ENCODE data around the gene CACNA1S.
A peak's percentile ranks its signal among the peaks of the same experiment; 100 is the strongest.

The CACNA1S gene

DNA sequence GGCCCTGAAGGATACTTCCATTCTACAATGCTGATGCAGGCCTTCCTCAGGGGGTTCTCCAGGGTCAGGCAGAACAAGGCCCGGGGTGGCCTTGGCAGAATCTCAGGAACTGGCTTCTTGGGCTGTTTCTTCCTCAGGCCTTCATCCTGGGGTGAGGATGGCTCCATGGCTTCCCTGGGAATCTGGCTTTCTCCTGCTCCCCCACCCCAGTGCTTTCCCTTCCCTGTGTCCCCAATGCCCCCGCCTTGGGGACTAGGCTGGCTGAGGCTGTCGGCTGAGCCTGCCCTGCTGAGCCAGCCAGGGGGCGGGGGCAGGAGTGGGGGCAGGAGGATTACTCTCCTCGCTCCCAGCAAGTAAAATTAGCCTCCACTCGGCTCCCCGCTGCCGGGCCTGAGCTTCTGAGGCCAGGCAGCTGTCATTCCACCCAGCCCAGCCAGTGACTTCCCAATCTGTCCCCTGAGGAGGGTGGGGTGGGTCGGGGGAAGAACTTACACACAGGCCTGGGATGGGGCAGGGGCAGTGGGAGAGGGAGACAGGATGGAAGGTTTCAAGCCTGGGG, at the start of gene CACNA1S:
CACNA1S (minus strand) TSS at position 254 of the 559 bp plus-strand sequence; CDS start at position 167, 87 bp downstream.
- Mint-ChIP-seq H3K36me3 (ENCODE audit: low read depth) (no peaks in the 10 kb centered on the region), H3K27ac (no peak within 1 kb of the TSS), H3K27me3 (no peaks in the 10 kb centered on the region), H3K4me3 (no peak within 1 kb of the TSS), H3K9me3 (no peaks in the 10 kb centered on the region), H3K4me1 (ENCODE audit: low read depth) (peaks cover 7% of the 10 kb centered on the region)

DNA sequence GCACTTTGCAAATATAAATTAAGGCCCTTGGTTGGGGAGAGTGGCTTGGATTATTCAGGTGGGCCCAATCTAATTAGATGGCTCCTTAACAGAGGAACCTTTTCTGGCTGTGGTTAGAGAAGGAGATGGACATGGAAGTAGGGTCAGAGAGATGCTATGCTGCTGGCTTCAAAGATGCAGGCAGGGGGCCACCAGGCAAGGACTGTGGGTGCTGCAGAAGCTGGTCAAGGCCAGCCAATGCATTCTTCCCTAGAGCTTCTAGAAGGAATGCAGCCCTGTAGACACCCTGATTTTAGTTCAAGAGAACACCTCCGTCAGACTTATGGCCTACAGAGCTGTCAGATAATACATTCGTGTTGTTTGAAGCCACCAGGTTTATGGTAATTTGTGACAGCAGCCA, 45.7 kb upstream of the CACNA1S start:
- Mint-ChIP-seq H3K27ac (no peak overlapping the region), H3K4me3 (no peak overlapping the region), H3K27me3 (peaks cover 16% of the 10 kb centered on the region), H3K4me1 (ENCODE audit: low read depth) (peaks cover 12% of the 10 kb centered on the region), H3K36me3 (ENCODE audit: low read depth) (no peaks in the 10 kb centered on the region), H3K9me3 (no peaks in the 10 kb centered on the region)

DNA sequence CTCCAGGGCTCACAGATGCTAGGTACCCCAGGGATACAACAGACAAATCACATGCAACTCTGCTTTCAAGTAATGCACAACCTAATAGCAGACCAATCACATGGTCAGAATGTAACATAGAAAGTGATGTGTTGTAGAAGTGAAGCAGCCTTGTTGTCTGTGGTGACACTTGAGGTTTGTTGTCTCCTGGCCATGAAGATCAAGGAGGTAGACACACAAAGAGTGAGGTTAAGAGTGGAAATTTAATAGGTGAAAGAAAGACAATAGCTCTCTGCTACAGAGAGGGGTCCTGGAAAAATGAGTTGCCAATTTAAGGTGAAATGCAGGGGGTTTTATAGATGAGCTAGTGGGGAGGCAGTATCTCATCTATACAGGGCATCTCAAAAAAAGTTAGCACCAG, 44.6 kb upstream of the CACNA1S start:
- Mint-ChIP-seq H3K27ac (no peak overlapping the region), H3K4me3 (no peak overlapping the region), H3K9me3 (no peaks in the 10 kb centered on the region), H3K27me3 (peaks cover 12% of the 10 kb centered on the region), H3K4me1 (ENCODE audit: low read depth) (peaks cover 12% of the 10 kb centered on the region), H3K36me3 (ENCODE audit: low read depth) (no peaks in the 10 kb centered on the region)

DNA sequence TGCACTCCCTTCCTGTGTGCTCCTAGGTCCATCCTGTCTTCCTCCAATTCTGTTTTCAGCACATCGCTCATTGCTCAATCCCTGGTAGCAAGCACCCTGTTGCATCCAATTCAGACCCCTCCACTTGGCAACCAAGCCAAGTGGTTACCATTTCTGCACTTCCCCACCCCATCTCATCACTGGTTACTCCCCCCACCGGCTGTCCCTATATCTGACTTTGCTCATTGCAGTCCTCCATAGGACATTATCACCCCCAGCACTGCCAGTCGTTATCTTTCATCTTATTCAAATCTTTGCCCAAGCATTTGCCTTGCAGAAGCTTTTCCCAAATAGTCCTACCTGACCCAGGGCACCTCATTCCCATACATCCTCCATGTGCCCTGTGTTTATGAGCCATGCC, 44.1 kb upstream of the CACNA1S start:
- Mint-ChIP-seq H3K27me3 (peaks cover 12% of the 10 kb centered on the region), H3K27ac (no peak overlapping the region), H3K4me1 (ENCODE audit: low read depth) (peaks cover 12% of the 10 kb centered on the region), H3K9me3 (no peaks in the 10 kb centered on the region), H3K36me3 (ENCODE audit: low read depth) (no peaks in the 10 kb centered on the region), H3K4me3 (no peak overlapping the region)

DNA sequence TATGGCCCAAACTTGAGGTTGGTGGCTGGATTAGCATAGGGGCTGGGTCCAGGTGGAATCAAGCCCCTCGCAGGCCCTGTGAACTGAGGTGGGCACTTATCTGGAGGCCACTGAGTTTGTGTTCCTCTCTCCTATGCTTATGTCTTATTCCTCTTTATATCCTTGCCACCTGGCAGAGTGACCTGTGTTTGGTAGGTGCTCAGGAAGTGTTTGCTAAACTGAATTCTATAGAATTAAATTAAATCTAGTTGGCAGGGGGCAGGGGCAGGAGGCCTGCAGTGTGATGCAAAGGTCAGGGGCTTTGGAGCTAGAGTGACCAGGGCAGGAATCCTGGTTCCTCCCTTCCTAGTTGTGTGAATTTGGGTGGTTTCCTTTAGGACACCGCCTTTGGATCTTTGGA, 43.1 kb upstream of the CACNA1S start:
- Mint-ChIP-seq H3K27ac (no peak overlapping the region), H3K4me1 (ENCODE audit: low read depth) (peaks cover 12% of the 10 kb centered on the region), H3K9me3 (no peaks in the 10 kb centered on the region), H3K27me3 (peaks cover 9% of the 10 kb centered on the region), H3K36me3 (ENCODE audit: low read depth) (no peaks in the 10 kb centered on the region), H3K4me3 (no peak overlapping the region)

DNA sequence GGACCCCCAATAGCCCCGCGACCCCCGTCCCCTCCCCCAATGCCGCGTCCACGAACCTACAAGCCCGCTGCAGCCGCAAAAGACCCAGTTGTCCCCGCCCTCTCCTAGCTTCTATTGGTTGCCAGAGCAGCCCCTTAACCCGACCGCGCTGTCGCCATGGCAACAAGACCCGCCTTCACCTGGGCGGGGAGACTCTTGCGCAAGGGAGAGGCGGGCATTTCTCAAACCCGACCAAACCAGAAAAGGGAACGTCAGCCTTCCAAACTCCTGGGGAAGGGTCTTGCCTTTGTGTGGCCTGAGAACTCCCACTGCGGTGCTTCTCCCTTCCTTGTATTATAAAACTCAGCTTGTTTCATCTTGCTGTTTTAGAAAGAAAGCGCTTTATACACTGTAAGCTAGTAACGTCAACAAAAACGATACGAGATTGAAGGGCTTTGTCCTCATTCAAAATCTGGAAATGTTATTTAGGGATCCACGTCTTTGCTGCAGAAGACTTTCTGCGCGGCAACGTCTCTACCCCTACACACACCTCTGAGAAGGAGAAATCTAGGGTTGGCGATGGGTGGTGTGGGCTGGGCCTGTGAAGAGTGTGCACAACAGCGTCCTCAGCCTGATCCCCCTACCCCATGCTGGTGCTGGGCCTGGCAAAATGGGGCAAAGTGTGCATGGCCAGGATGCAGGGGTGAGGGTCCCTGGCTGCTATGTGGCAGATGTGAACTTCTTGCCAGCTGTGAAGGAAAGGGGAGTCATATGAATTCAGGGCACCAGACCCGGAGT, 42.4 kb upstream of the CACNA1S start, which contains the start of gene TMEM9:
TMEM9 (minus strand) TSS at position 86 of the 777 bp plus-strand sequence. CDS start 551 bp downstream, outside the sequence.
- Mint-ChIP-seq H3K27me3 (peaks cover 9% of the 10 kb centered on the region), H3K27ac (no peak within 1 kb of the TSS), H3K4me1 (ENCODE audit: low read depth) (peaks cover 12% of the 10 kb centered on the region), H3K36me3 (ENCODE audit: low read depth) (no peaks in the 10 kb centered on the region), H3K4me3 (peak within 1 kb of the TSS; percentile 84), H3K9me3 (no peaks in the 10 kb centered on the region)

DNA sequence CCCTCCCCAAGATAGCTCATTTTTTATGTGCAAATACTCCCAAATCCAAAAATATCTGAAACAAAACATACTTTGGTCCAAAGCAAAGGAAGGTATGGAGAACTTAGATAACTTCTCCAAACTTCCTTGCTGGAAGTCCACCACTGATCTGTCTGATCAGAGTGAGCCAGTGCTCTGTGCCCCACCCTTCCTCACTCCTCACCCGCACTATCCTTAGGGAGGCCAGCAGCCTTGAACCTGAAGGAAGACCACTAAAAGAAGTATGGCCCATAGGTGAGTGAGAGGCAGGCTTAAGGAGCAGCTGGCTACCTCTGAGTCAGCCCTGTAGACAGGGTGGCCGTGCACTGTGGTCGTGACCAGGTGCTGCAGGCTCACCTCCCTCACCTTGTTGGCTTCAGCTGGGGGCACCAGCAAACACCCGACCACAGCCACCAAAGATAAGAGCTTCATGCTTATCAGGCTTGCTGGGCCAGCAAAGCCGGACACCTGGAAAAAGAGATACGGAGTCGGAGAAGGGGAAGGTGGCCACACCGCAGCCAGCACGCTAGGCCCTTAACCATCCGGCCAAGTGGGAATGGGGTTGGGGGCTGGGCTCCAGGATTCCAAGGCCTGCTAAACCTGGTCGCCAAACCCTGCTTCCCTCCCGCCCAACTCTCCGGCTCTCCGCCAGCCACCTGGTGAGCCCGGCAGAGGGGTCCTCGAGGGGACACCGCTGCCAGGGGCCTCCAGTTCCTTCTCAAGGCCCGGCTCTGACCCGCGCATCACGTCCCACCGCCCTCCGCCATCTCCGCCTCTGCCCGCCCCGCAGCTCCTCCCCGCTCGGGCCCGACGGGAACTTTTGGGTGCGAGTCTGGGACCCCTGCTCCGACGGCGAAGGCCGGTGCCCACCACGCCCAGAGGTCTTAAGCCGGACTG, 41.5 kb upstream of the CACNA1S start:
- Mint-ChIP-seq H3K4me3 (peak overlapping the region; percentile 84), H3K27me3 (peaks cover 9% of the 10 kb centered on the region), H3K27ac (no peak overlapping the region), H3K4me1 (ENCODE audit: low read depth) (peaks cover 12% of the 10 kb centered on the region), H3K36me3 (ENCODE audit: low read depth) (peaks cover 6% of the 10 kb centered on the region), H3K9me3 (no peaks in the 10 kb centered on the region)

DNA sequence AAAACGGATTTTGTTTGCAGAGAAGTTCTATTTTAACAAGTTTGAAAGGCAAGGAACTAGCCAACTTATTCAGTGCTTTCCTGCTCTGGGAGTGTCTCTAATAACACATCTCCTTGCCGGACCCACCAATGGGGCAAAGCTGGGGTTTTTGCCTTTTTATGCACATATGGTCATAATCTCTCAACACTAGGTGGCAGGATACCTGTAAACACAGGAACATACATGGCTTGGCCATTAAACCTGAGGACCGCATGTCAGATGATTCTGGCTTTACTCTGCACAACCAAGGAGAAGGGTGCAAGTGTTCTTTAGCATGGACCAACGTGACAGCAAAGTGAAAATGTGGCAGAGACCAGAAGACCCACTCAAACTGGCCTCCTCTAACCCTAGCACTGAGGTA, 37.2 kb upstream of the CACNA1S start:
- no peak overlapping the region for H3K4me3 Mint-ChIP-seq

DNA sequence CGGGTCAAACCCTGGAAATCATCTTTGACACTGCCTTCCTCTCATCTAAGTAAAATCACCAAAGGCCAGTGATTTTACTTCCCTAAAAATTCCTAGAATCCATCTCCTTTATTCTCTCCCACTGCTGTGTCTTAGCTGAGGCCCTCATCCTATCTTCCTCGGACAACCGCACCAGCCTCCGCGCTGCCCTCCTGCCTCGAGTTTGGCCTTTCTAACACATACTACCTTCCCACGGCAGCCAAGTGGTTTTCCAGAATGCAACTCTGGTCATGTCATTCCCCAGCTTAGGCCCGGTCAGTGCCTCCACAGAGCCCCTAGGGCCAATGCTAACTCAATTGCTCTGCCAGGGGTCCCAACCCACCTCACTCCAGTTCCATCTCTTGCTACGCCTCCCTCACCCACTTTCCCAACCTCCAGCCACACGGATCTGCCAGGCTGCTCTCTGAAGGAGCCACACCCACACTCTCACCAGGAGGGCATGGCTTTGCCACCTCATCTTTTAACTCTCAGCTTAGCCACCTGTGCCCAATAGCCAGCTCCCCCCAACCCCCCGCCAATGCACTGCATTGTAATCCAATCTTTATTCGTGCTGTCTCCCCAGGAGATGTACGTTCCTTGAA, 35.3 kb upstream of the CACNA1S start:
- Mint-ChIP-seq H3K4me3 (no peak overlapping the region), H3K4me1 (ENCODE audit: low read depth) (no peaks in the 10 kb centered on the region), H3K9me3 (no peaks in the 10 kb centered on the region), H3K36me3 (ENCODE audit: low read depth) (peaks cover 34% of the 10 kb centered on the region), H3K27me3 (no peaks in the 10 kb centered on the region), H3K27ac (no peak overlapping the region)

More for the DNA sequence above, 37.2 kb upstream of the CACNA1S start:
- Mint-ChIP-seq H3K36me3 (ENCODE audit: low read depth) (peaks cover 21% of the 10 kb centered on the region), H3K27ac (no peak overlapping the region), H3K9me3 (no peaks in the 10 kb centered on the region), H3K4me1 (ENCODE audit: low read depth) (peaks cover 7% of the 10 kb centered on the region), H3K27me3 (no peaks in the 10 kb centered on the region)

DNA sequence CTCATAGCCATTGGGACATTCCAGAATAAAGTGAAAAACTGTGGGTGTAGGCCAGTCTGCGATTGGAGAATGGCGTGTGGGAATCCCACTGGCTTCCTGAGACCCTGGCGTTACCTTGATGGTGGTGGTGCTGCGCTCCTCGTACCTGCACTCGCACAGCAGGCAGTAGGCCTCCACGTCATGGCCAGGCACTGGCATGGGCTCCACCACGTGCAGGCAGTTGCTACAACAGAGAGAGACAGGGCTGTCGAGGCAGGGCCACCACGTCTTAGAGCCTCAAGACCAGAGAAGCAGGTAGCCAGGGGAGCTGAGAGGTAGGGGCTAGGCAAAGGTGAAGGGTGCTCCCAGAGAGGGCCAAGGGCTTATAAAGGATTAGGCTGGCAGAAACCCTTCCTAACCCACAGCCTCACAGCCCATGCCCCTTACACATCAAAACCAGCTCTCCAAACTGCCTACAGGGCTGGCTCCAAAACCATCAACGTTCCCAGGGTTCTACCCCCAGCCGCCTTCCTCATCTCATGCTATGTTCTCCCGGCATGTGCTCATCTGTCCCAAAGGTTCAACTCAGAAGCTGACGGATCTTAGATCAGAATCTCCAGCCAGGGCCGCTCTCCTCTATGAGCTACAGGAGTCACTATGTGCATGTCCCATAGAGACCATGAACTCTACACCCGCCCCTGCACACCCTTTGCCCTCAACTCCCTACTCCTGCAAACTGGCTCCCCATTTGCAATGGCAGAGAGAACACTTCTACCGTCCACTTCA, 34.6 kb upstream of the CACNA1S start:
- H3K27ac Mint-ChIP-seq: no peak overlapping the region
- H3K36me3 Mint-ChIP-seq (ENCODE audit: low read depth): peaks cover 34% of the 10 kb centered on the region
- H3K4me1 Mint-ChIP-seq (ENCODE audit: low read depth): no peaks in the 10 kb centered on the region

DNA sequence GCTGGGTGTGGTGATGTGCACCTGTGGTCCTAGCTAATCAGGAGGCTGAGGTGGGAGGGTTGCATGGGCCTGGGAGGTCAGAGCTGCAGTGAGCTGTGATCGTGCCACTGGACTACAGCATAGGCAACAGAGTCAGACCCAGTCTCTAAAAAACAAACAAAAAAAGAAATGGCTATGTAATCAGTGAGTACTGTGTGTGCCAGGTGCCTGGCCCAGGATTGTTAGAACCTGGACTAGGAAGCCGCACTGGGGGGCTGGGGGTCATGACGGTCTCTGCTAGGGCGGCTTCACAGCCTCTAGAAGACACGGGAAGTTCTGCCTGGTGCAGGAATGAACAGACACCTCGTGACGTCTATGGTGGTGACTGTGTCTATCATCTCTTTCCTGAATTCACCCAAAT, 33.6 kb upstream of the CACNA1S start:
- H3K4me1 Mint-ChIP-seq (ENCODE audit: low read depth): no peaks in the 10 kb centered on the region
- peaks cover 34% of the 10 kb centered on the region for H3K36me3 Mint-ChIP-seq (ENCODE audit: low read depth)
- no peak overlapping the region for H3K4me3 Mint-ChIP-seq
- no peak overlapping the region for H3K27ac Mint-ChIP-seq
- no peaks in the 10 kb centered on the region for H3K27me3 Mint-ChIP-seq
- H3K9me3 Mint-ChIP-seq: no peaks in the 10 kb centered on the region

More for the DNA sequence above, 34.6 kb upstream of the CACNA1S start:
- Mint-ChIP-seq H3K4me3 (no peak overlapping the region), H3K9me3 (no peaks in the 10 kb centered on the region), H3K27me3 (no peaks in the 10 kb centered on the region)

DNA sequence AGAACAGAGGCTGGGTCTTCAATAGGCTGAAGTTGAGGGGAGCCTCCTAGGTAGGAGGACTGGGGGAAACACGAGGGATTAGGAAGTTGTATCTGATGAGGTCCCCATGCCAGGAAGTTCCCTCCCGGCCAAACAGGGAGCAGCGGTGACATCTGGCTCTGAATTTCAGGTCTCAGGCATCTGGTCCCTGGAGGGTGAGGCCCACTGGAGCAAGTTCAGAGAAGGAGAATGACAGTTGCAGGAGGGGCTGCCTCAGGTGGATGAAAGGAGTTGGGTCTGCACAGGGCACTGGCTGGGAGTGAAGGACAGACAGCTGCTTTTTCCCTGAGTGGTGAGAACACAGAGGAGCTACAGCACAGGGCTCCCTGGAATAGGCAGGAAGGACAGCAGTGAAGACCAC, 32.9 kb upstream of the CACNA1S start:
- Mint-ChIP-seq H3K9me3 (no peaks in the 10 kb centered on the region), H3K36me3 (ENCODE audit: low read depth) (peaks cover 34% of the 10 kb centered on the region), H3K27me3 (no peaks in the 10 kb centered on the region), H3K27ac (no peak overlapping the region), H3K4me3 (no peak overlapping the region), H3K4me1 (ENCODE audit: low read depth) (no peaks in the 10 kb centered on the region)

DNA sequence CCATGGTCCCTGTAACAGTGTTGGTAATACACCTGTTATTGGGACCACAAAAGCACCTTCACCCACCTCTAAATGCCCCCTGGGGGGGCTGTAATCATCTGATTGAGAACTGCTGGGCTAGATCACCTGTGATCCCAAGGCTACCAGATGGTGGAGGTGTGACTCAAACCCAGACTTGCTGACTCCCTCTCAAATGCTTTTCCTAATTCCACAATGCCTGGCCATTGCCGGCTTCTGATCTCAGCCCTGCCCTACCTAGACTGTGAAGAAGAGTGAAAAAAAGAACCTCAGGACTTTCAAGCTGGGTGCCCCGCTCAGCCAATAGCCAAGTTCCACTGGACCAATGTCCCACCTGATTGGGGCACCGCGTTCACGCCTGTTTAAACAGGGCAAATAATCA, 32.5 kb upstream of the CACNA1S start:
- H3K27ac Mint-ChIP-seq: no peak overlapping the region

More for the DNA sequence above, 32.5 kb upstream of the CACNA1S start:
- Mint-ChIP-seq H3K36me3 (ENCODE audit: low read depth) (peaks cover 34% of the 10 kb centered on the region), H3K4me1 (ENCODE audit: low read depth) (no peaks in the 10 kb centered on the region), H3K27me3 (no peaks in the 10 kb centered on the region), H3K9me3 (no peaks in the 10 kb centered on the region), H3K4me3 (no peak overlapping the region)

All from stimulated activated naive CD8-positive, alpha-beta T cell treated with anti-CD3 and anti-CD28 coated beads, Interleukin-15, Interleukin-2, amounts not matched to agents 100 ng/mL and 50 ng/mL, for 24 hours (primary cell).